Pancreas (tissue), 10 donors: Measurements from ENCODE around the gene SYNGR3. TPM values are rescaled to one million over a fixed set of nuclear protein-coding genes. Genes with fewer than 3 reads are reported as not detected.

Experiments used
- ATAC-seq, 4 donors: fragments of 200-7000 bp; cut with Tn5 transposase; one replicate each; pipeline versions ENCODE4 v1.8.0 to v1.9.1; 2020; ENCODE audit warnings: mild to moderate bottlenecking in 4 of 4, moderate library complexity in 4 of 4
- DNase-seq, 6 donors: peaks; one replicate each; pipeline ENCODE4 v3.0.0-alpha.2; 2020
- FAIRE-seq: peaks from 2 replicates; lab custom pipeline; 2012; peaks lifted over from hg19 to GRCh38; lab: Jason Lieb, UNC
- H3K27ac ChIP-seq, 4 donors: fragments of 200-600 bp; sonication (generic); 1 replicate in 3 of 4; 2 replicates in 1 of 4; pipeline versions ENCODE4 v1.5.0 to v1.8.0; 2020
- H3K27me3 ChIP-seq, 4 donors: fragments of 200-600 bp; one replicate each; pipeline ENCODE4 v1.8.0; 2021
- H3K36me3 ChIP-seq, 3 donors: fragments of 200-600 bp; sonication (generic) in 1 of 3; one replicate each; pipeline versions ENCODE4 v1.5.0 to v1.8.0; 2020 to 2021
- H3K4me1 ChIP-seq, 3 donors: fragments of 200-600 bp; one replicate each; pipeline ENCODE4 v1.8.0; 2021
- H3K4me3 ChIP-seq, 4 donors: fragments of 200-600 bp; sonication (generic) in 2 of 4; one replicate each; pipeline versions ENCODE4 v1.5.0 to v1.8.0; 2020 to 2021
- H3K9me3 ChIP-seq, 4 donors: fragments of 200-600 bp; one replicate each; pipeline ENCODE4 v1.8.0; 2021
- CTCF ChIP-seq, 4 donors: fragments of 200-600 bp; sonication (generic) in 3 of 4; IDR thresholded peaks; one replicate each; pipeline versions ENCODE4 v1.5.0 to v1.8.0; 2021; ENCODE audit warnings: antibody characterized with exemption in 4 of 4
- WGBS, 2 donors: extraction: QIAGEN DNeasy Blood & Tissue Kit; methylation state at CpG; one replicate each; pipeline ENCODE4 v1.1.7; 2013; 5-methylcytosine and 5-hydroxymethylcytosine counted together
- intact Hi-C, 3 donors: fragments of 100-400 bp; cut with DNase I; formaldehyde crosslinking; loops; one replicate each; pipeline versions ENCODE4 v1.11.1 to v1.14.2; 2022
- polyA plus RNA-seq, 2 donors: library from polyadenylated mRNA; stranded (reverse); fragments of 200-250 nt; gene quantifications; one replicate each; pipeline ENCODE4 v1.2.3, GENCODE V29; 2013
- total RNA-seq, 6 donors: library from RNA; stranded (reverse); fragmentation: NEBNext Ultra II Directional in 4 of 6; extraction: Animal tissue kit (Norgen Biotek cat#: 25700) in 4 of 6; gene quantifications; one replicate each; pipeline versions ENCODE4 v1.2.1 to v1.2.4, GENCODE V29; 2021 to 2023
- donor health status: healthy with polysubstance abuse.
- donor health status: DM: no; HTN: no; CAD: no; lungs with moderate emphysema.
- donor health status: DM: no; HTN: no; CAD: no.
- donor health status: control.
- donor health status: control.
- donor health status: Bipolar disorder and iron deficiency.
- donor health status: DM: yes; HTN: yes; CAD: no.
- donor health status: DM: no; HTN: no; CAD: no.
- donor health status: DM: no; HTN: no; CAD: no.
- donor health status: DM: yes; HTN: yes; CAD: no.

The SYNGR3 gene
- total and polyA plus RNA-seq, 8 donors: 0.19 to 3.1 (median 0.61) TPM

- intact Hi-C loops: no loop called here
- peaks cover 0 to 21% (median 20%) of the 10 kb centered on the region in 3 donors for H3K4me1 ChIP-seq
- ATAC-seq: peak; percentile 91 to 97 (median 93)
- peak; percentile 98 to 100 (median 98) for DNase-seq
- WGBS, 2 donors: 0 to 1% methylated on average over 89 to 97 of the region's 97 CpGs
- no peaks in the 10 kb centered on the region for H3K9me3 ChIP-seq
- peak within 1 kb of the TSS; percentile 89 to 96 (median 92) for H3K27ac ChIP-seq
- peak; percentile 60 for FAIRE-seq
- no peak for TF ChIP-seq CTCF (IDR thresholded peaks at IDR 0.05)
- peaks cover 0 to 20% (median 10%) of the 10 kb centered on the region in 3 donors for H3K36me3 ChIP-seq
- peak within 1 kb of the TSS; percentile 74 to 96 (median 88) for H3K4me3 ChIP-seq
- no peaks in the 10 kb centered on the region for H3K27me3 ChIP-seq
Observed at GRCh38 chr16:1964506-1965395, 25.0 kb upstream of the SYNGR3 start, which contains the start of gene RPS2. Gene RPS2, minus strand, starts transcription at chr16:1964826. Its CDS starts 201 bp downstream, at chr16:1964625.

- H3K4me3 ChIP-seq: peak overlapping the region; percentile 74 to 96 (median 88)
- H3K27ac ChIP-seq: peak overlapping the region; percentile 89 to 96 (median 92)
- 15 to 17% methylated on average over 24 of the region's 24 CpGs for WGBS, 2 donors
- H3K4me1 ChIP-seq: peaks cover 0 to 19% (median 18%) of the 10 kb centered on the region in 3 donors
- FAIRE-seq (no peak), ATAC-seq (peak in 3 of 4 donors; percentile 1 to 5 (median 2)), DNase-seq (peak in 2 of 6 donors; percentile 42 to 78)
- H3K27me3 ChIP-seq: no peaks in the 10 kb centered on the region
- peaks cover 0 to 20% (median 10%) of the 10 kb centered on the region in 3 donors for H3K36me3 ChIP-seq
- TF ChIP-seq CTCF (IDR thresholded peaks at IDR 0.05): no peak
- no peaks in the 10 kb centered on the region for H3K9me3 ChIP-seq
- intact Hi-C loops: no loop called here
Observed at GRCh38 chr16:1965396-1966001, 24.3 kb upstream of the SYNGR3 start.

- FAIRE-seq: no peak
- peak in 1 of 6 donors; percentile 60 for DNase-seq
- H3K9me3 ChIP-seq: no peaks in the 10 kb centered on the region
- peaks cover 0 to 18% (median 11%) of the 10 kb centered on the region in 3 donors for H3K4me1 ChIP-seq
- H3K36me3 ChIP-seq: peaks cover 0 to 16% (median 8%) of the 10 kb centered on the region in 3 donors
- WGBS, 2 donors: 94 to 96% methylated on average over 6 of the region's 6 CpGs
- no peak for ATAC-seq
- intact Hi-C loops: no loop called here
- H3K27ac ChIP-seq: peak within 1 kb of the TSS in 1 of 4 donors; percentile 91
- no peak for TF ChIP-seq CTCF (IDR thresholded peaks at IDR 0.05)
- H3K4me3 ChIP-seq: peak within 1 kb of the TSS; percentile 74 to 96 (median 88)
- H3K27me3 ChIP-seq: no peaks in the 10 kb centered on the region
Observed at GRCh38 chr16:1966460-1966859, 23.3 kb upstream of the SYNGR3 start, which contains the start of gene RNF151. Gene RNF151, plus strand, starts transcription at chr16:1966856. Its CDS starts 26 bp downstream, at chr16:1966882.

GRCh38 chr16:1968146-1968953 is 21.4 kb upstream of the SYNGR3 start:
- intact Hi-C loops: no loop called here
- FAIRE-seq: no peak
- TF ChIP-seq CTCF (IDR thresholded peaks at IDR 0.05): no peak
- no peaks in the 10 kb centered on the region for H3K36me3 ChIP-seq
- peaks cover 0 to 23% (median 15%) of the 10 kb centered on the region in 3 donors for H3K4me1 ChIP-seq
- no peaks in the 10 kb centered on the region for H3K27me3 ChIP-seq
- no peak overlapping the region for H3K4me3 ChIP-seq
- no peaks in the 10 kb centered on the region for H3K9me3 ChIP-seq
- ATAC-seq: no peak
- DNase-seq: peak in 2 of 6 donors; percentile 45 to 67
- no peak overlapping the region for H3K27ac ChIP-seq
- WGBS, 2 donors: 86 to 90% methylated on average over 41 of the region's 41 CpGs
